Astrocyte of the spinal cord (primary cell): ENCODE measurements around the gene USP33.
"Not testable (repeated sequence)": the region's sequence is repeated elsewhere in the genome, so short reads cannot be mapped to it uniquely, and the experiment has no call there.

Source experiments
- DNase-seq: peaks from one replicate; pipeline ENCODE4 v3.0.0; 2011; ENCODE audit warnings: low read depth, low spot score
- H3K4me3 ChIP-seq: 2 replicates; pipeline ENCODE4 v1.5.1; 2011; ENCODE audit warnings: low read depth, mild to moderate bottlenecking, low read length, moderate library complexity
- CTCF ChIP-seq: IDR thresholded peaks from 2 replicates; pipeline ENCODE4 v1.5.1; 2012; ENCODE audit warnings: low read depth, mild to moderate bottlenecking, low read length, inconsistent platforms
- in situ Hi-C: cut with HindIII; loops from 2 replicates; pipeline ENCODE4 v1.10.0; 2017; ENCODE audit warnings: low sequenced_read_pairs

The USP33 gene

GRCh38 chr1:77757603-77758002, 2.0 kb downstream of the USP33 start:
- in situ Hi-C loops: no loop called here

GRCh38 chr1:77757066-77757584, 2.5 kb downstream of the USP33 start:
- in situ Hi-C loops: no loop called here
- H3K4me3 ChIP-seq: no peak overlapping the region
- no peak for DNase-seq
- TF ChIP-seq CTCF: no peak

More at GRCh38 chr1:77757603-77758002, 2.0 kb downstream of the USP33 start:
- H3K4me3 ChIP-seq: no peak overlapping the region
- TF ChIP-seq CTCF: no peak
- DNase-seq: no peak

GRCh38 chr1:77756052-77756754, 3.4 kb downstream of the USP33 start:
- H3K4me3 ChIP-seq: no peak overlapping the region
- no peak for DNase-seq
- TF ChIP-seq CTCF: no peak
- in situ Hi-C loops: no loop called here

GRCh38 chr1:77749489-77749888, 10.2 kb downstream of the USP33 start:
- DNase-seq, H3K4me3 ChIP-seq, in situ Hi-C loops: not testable (repeated sequence)

GRCh38 chr1:77744576-77744975, 15.1 kb downstream of the USP33 start:
- no peak for DNase-seq
- no peak overlapping the region for H3K4me3 ChIP-seq
- in situ Hi-C loops: no loop called here
- no peak for TF ChIP-seq CTCF

- DNase-seq: no peak
- in situ Hi-C loops: no loop called here
- TF ChIP-seq CTCF: no peak
- H3K4me3 ChIP-seq: no peak overlapping the region
Measured at GRCh38 chr1:77742011-77742555, 17.6 kb downstream of the USP33 start.

GRCh38 chr1:77741316-77741715, 18.3 kb downstream of the USP33 start:
- no peak overlapping the region for H3K4me3 ChIP-seq
- TF ChIP-seq CTCF: no peak
- DNase-seq: no peak
- in situ Hi-C loops: no loop called here
